DOHH2 (cell line): ENCODE data around the gene TNP1.

Experiments used
- H3F3A ChIP-seq: fragments of 200-600 bp; sonication (generic), shearing (Covaris generic); 2 replicates; pipeline ENCODE4 v1.6.0; 2016; ENCODE audit warnings: antibody characterized with exemption, mild to moderate bottlenecking; ENCODE audit not compliant: control insufficient read depth, insufficient read depth
- H3K27ac ChIP-seq: fragments of 200-600 bp; sonication (generic); 2 replicates; pipeline ENCODE4 v1.5.1; 2014; ENCODE audit warnings: low read depth, mild to moderate bottlenecking, low read length, moderate library complexity
- H3K27me3 ChIP-seq: fragments of 200-600 bp; sonication (generic); 2 replicates; pipeline ENCODE4 v1.6.1; 2014; ENCODE audit warnings: mild to moderate bottlenecking, low read length, mixed read lengths; ENCODE audit not compliant: control insufficient read depth
- H3K36me3 ChIP-seq: fragments of 200-600 bp; sonication (generic); 2 replicates; pipeline ENCODE4 v1.6.1; 2014; ENCODE audit warnings: mild to moderate bottlenecking, low read length, moderate library complexity, mixed read lengths; ENCODE audit not compliant: control insufficient read depth
- H3K4me1 ChIP-seq: fragments of 200-600 bp; sonication (generic); 2 replicates; pipeline ENCODE4 v1.6.1; 2014; ENCODE audit warnings: mild to moderate bottlenecking, low read length, mixed read lengths; ENCODE audit not compliant: control insufficient read depth
- H3K4me2 ChIP-seq: fragments of 200-600 bp; sonication (generic); 2 replicates; pipeline ENCODE4 v1.6.0; 2014; ENCODE audit warnings: mild to moderate bottlenecking, low read length, moderate library complexity
- H3K4me3 ChIP-seq: fragments of 200-600 bp; sonication (generic); 2 replicates; pipeline ENCODE4 v1.5.1; 2014; ENCODE audit warnings: mild to moderate bottlenecking, low read length, mixed read lengths
- H3K79me2 ChIP-seq: fragments of 200-600 bp; sonication (generic); 2 replicates; pipeline ENCODE4 v1.6.1; 2014; ENCODE audit warnings: mild to moderate bottlenecking, low read length, mixed read lengths; ENCODE audit not compliant: control insufficient read depth
- H3K9me2 ChIP-seq: fragments of 200-600 bp; sonication (generic); replicated peaks from 2 replicates; pipeline ENCODE4 v1.6.1; 2014; ENCODE audit warnings: mild to moderate bottlenecking, low read length, mixed read lengths; ENCODE audit not compliant: control insufficient read depth
- H3K9me3 ChIP-seq: fragments of 200-600 bp; sonication (generic); 2 replicates; pipeline ENCODE4 v1.6.1; 2014; ENCODE audit warnings: antibody characterized with exemption, low read length, mixed read lengths; ENCODE audit not compliant: control insufficient read depth, insufficient read depth
- H4K20me1 ChIP-seq: fragments of 200-600 bp; sonication (generic); 2 replicates; pipeline ENCODE4 v1.6.0; 2014; ENCODE audit warnings: low read depth, mild to moderate bottlenecking, antibody characterized with exemption, low read length, moderate library complexity; ENCODE audit not compliant: control insufficient read depth, insufficient read depth
- CTCF ChIP-seq: fragments of 200-600 bp; sonication (generic); IDR thresholded peaks from one replicate; pipeline ENCODE4 v1.5.1; 2014; ENCODE audit warnings: antibody characterized with exemption, mild to moderate bottlenecking, low read depth, low read length; ENCODE audit not compliant: poor library complexity, severe bottlenecking
- EZH2phosphoT487 ChIP-seq: fragments of 200-600 bp; sonication (generic); IDR thresholded peaks from 2 replicates; pipeline ENCODE4 v1.6.1; 2017; ENCODE audit warnings: borderline replicate concordance, mild to moderate bottlenecking, antibody characterized with exemption, low read length, moderate library complexity, mixed read lengths

TNP1 gene

GRCh38 chr2:216900406-216900805 is 40.5 kb upstream of the TNP1 start:
- H3K9me3 ChIP-seq = no peaks in the 10 kb centered on the region; the same call in 1 of the 2 replicates
- H3K27ac ChIP-seq = no peak overlapping the region
- H4K20me1 ChIP-seq = no peaks in the 10 kb centered on the region
- no peaks in the 10 kb centered on the region for H3K36me3 ChIP-seq
- TF ChIP-seq CTCF (no peak), EZH2phosphoT487 (no peak)
- no peak overlapping the region for H3K4me3 ChIP-seq
- no peaks in the 10 kb centered on the region for H3K9me2 ChIP-seq
- H3K79me2 ChIP-seq = no peaks in the 10 kb centered on the region
- H3K27me3 ChIP-seq = peaks cover 4% of the 10 kb centered on the region; the same call in 1 of the 2 replicates
- no peaks in the 10 kb centered on the region for H3K4me1 ChIP-seq
- no peak overlapping the region for H3K4me2 ChIP-seq
- H3F3A ChIP-seq = no peaks in the 10 kb centered on the region

- TF ChIP-seq CTCF (no peak), EZH2phosphoT487 (no peak)
- Histone ChIP-seq H3K9me3 (no peaks in the 10 kb centered on the region), H3K27me3 (peaks cover 2% of the 10 kb centered on the region; the same call in 1 of the 2 replicates)
Measured at GRCh38 chr2:216897561-216898203, 37.8 kb upstream of the TNP1 start.

GRCh38 chr2:216890138-216890537 is 30.3 kb upstream of the TNP1 start:
- H3F3A ChIP-seq = no peaks in the 10 kb centered on the region

More at GRCh38 chr2:216897561-216898203, 37.8 kb upstream of the TNP1 start:
- Histone ChIP-seq H3F3A (no peaks in the 10 kb centered on the region), H3K4me2 (no peak overlapping the region), H3K27ac (no peak overlapping the region), H3K36me3 (no peaks in the 10 kb centered on the region), H3K79me2 (no peaks in the 10 kb centered on the region), H3K4me3 (no peak overlapping the region), H3K4me1 (no peaks in the 10 kb centered on the region), H4K20me1 (no peaks in the 10 kb centered on the region), H3K9me2 (no peaks in the 10 kb centered on the region)

More at GRCh38 chr2:216890138-216890537, 30.3 kb upstream of the TNP1 start:
- Histone ChIP-seq H3K27ac (no peak overlapping the region), H3K4me3 (no peak overlapping the region), H3K36me3 (no peaks in the 10 kb centered on the region), H3K27me3 (no peaks in the 10 kb centered on the region), H3K4me2 (no peak overlapping the region), H3K9me2 (no peaks in the 10 kb centered on the region), H3K9me3 (no peaks in the 10 kb centered on the region), H3K4me1 (no peaks in the 10 kb centered on the region), H4K20me1 (no peaks in the 10 kb centered on the region), H3K79me2 (no peaks in the 10 kb centered on the region)
- TF ChIP-seq EZH2phosphoT487 (no peak), CTCF (no peak)
